MCF 10A (cell line): Measurements from ENCODE around the gene DCLK1. TPM values are rescaled to one million over a fixed set of nuclear protein-coding genes. Genes with fewer than 3 reads are reported as not detected.

ENCODE experiments used
- BruUV-seq: library from RNA; stranded (reverse); fragments of 400-500 nt; replicated peaks from 2 replicates; lab custom pipeline; 2021; lab: Mats Ljungman, UMichigan
- CTCF ChIA-PET: fragments of 300-600 bp; sonication (Branson Sonifier 250); formaldehyde crosslinking; extraction: SDS; loops from one replicate; lab custom pipeline; 2021; ENCODE audit warnings: antibody characterized with exemption, inconsistent platforms; lab: Yijun Ruan, JAX
- POLR2A ChIA-PET: fragments of 300-600, 350-650 bp; sonication (Branson Sonifier 250); formaldehyde crosslinking; extraction: SDS; loops from one replicate; lab custom pipeline; 2020; ENCODE audit warnings: antibody characterized with exemption, inconsistent platforms; lab: Yijun Ruan, JAX
- DNase-seq: peaks from one replicate; pipeline ENCODE4 v3.0.0-alpha.2; 2018; ENCODE audit not compliant: unreplicated experiment
- H3K27ac Mint-ChIP-seq: one replicate; pipeline ENCODE4 v1.8.0; 2022; ENCODE audit warnings: mild to moderate bottlenecking, low read depth, mixed read lengths; ENCODE audit not compliant: unreplicated experiment
- H3K27me3 Mint-ChIP-seq: one replicate; pipeline ENCODE4 v1.8.0; 2022; ENCODE audit warnings: mixed read lengths; ENCODE audit not compliant: insufficient read depth, unreplicated experiment
- H3K36me3 Mint-ChIP-seq: one replicate; pipeline ENCODE4 v1.8.0; 2022; ENCODE audit warnings: mild to moderate bottlenecking, moderate library complexity, mixed read lengths; ENCODE audit not compliant: insufficient read depth, unreplicated experiment
- H3K4me1 Mint-ChIP-seq: one replicate; pipeline ENCODE4 v1.8.0; 2022; ENCODE audit warnings: mixed read lengths; ENCODE audit not compliant: insufficient read depth, unreplicated experiment
- H3K4me3 Mint-ChIP-seq: one replicate; pipeline ENCODE4 v1.8.0; 2022; ENCODE audit warnings: mild to moderate bottlenecking, moderate library complexity, mixed read lengths; ENCODE audit not compliant: unreplicated experiment
- H3K9me3 Mint-ChIP-seq: one replicate; pipeline ENCODE4 v1.8.0; 2022; ENCODE audit warnings: mixed read lengths; ENCODE audit not compliant: unreplicated experiment
- CTCF ChIP-seq: fragments of 200-600 bp; IDR thresholded peaks from one replicate; pipeline ENCODE4 v1.8.0; 2022; ENCODE audit warnings: antibody characterized with exemption, mild to moderate bottlenecking; ENCODE audit not compliant: unreplicated experiment
- intact Hi-C: fragments of 100-400 bp; cut with micrococcal nuclease; formaldehyde crosslinking; loops from 2 replicates; pipeline ENCODE4 v1.14.1; 2022
- total RNA-seq: library from RNA; stranded (reverse); gene quantifications from 2 replicates; pipeline ENCODE4 v1.2.3, GENCODE V29; 2022

DCLK1 gene
- total RNA-seq, 1 experiment from 2014 or later: 0.44 TPM

GRCh38 chr13:35766663-35767062, 364.5 kb downstream of the DCLK1 start:
- no peak overlapping the region for H3K27ac Mint-ChIP-seq
- no peaks in the 10 kb centered on the region for H3K36me3 Mint-ChIP-seq
- intact Hi-C loops: no loop called here
- H3K4me1 Mint-ChIP-seq: no peaks in the 10 kb centered on the region
- ChIA-PET POLR2A (no interaction called here), CTCF (interaction anchor here (1.0 kb wide), 1 partner anchor 46 kb away, joined by 3 read pairs; no protein-coding TSS in a partner anchor)
- TF ChIP-seq CTCF: no peak
- no peaks in the 10 kb centered on the region for H3K27me3 Mint-ChIP-seq
- H3K4me3 Mint-ChIP-seq: no peak overlapping the region
- no TSS peak for BruUV-seq
- DNase-seq: no peak
- no peaks in the 10 kb centered on the region for H3K9me3 Mint-ChIP-seq

- no peak for TF ChIP-seq CTCF
- Mint-ChIP-seq H3K9me3 (no peaks in the 10 kb centered on the region), H3K36me3 (no peaks in the 10 kb centered on the region), H3K4me3 (no peak overlapping the region), H3K27me3 (no peaks in the 10 kb centered on the region), H3K4me1 (no peaks in the 10 kb centered on the region), H3K27ac (no peak overlapping the region)
- POLR2A ChIA-PET: no interaction called here
- intact Hi-C loops: no loop called here
- BruUV-seq: no TSS peak
- no peak for DNase-seq
- CTCF ChIA-PET: no interaction called here
Measured at GRCh38 chr13:35765941-35766340, 365.2 kb downstream of the DCLK1 start.

- DNase-seq: no peak
- ChIA-PET CTCF (interaction anchor here (0.6 kb wide), 1 partner anchor 20 kb away, joined by 4 read pairs; no protein-coding TSS in a partner anchor), POLR2A (no interaction called here)
- Mint-ChIP-seq H3K4me1 (no peaks in the 10 kb centered on the region), H3K27ac (no peak overlapping the region), H3K4me3 (no peak overlapping the region), H3K27me3 (no peaks in the 10 kb centered on the region), H3K36me3 (no peaks in the 10 kb centered on the region), H3K9me3 (no peaks in the 10 kb centered on the region)
- TF ChIP-seq CTCF: no peak
- BruUV-seq: no TSS peak
- intact Hi-C loops: no loop called here
Measured at GRCh38 chr13:35765366-35765765, 365.8 kb downstream of the DCLK1 start.

GRCh38 chr13:35764326-35765015, 366.7 kb downstream of the DCLK1 start:
- H3K4me1 Mint-ChIP-seq: no peaks in the 10 kb centered on the region
- intact Hi-C loops: no loop called here
- no peak for TF ChIP-seq CTCF
- no TSS peak for BruUV-seq
- no peak overlapping the region for H3K4me3 Mint-ChIP-seq
- H3K27me3 Mint-ChIP-seq: no peaks in the 10 kb centered on the region
- CTCF ChIA-PET: interaction anchor here (1.1 kb wide), 1 partner anchor 9 kb away, joined by 3 read pairs; no protein-coding TSS in a partner anchor
- POLR2A ChIA-PET: no interaction called here
- DNase-seq: no peak
- H3K9me3 Mint-ChIP-seq: peaks cover 7% of the 10 kb centered on the region
- H3K36me3 Mint-ChIP-seq: no peaks in the 10 kb centered on the region
- no peak overlapping the region for H3K27ac Mint-ChIP-seq
